Neural progenitor cell (in vitro differentiated cells): ENCODE data around the gene EIF1. TPM values are rescaled to one million over a fixed set of nuclear protein-coding genes. Genes with fewer than 3 reads are reported as not detected.
A peak's percentile ranks its signal among the peaks of the same experiment; 100 is the strongest.

Experiments
- DNase-seq: peaks from one replicate; pipeline ENCODE4 v3.0.0-alpha.2; 2016; ENCODE audit warnings: low spot score
- H2AFZ ChIP-seq: fragments of 200-600 bp; sonication (generic); replicated peaks from 2 replicates; pipeline ENCODE4 v1.6.1; 2016; ENCODE audit warnings: antibody characterized with exemption
- H3F3A ChIP-seq: fragments of 200-600 bp; sonication (generic); 2 replicates; pipeline ENCODE4 v1.6.1; 2016; ENCODE audit warnings: antibody characterized with exemption, low read depth
- H3K27ac ChIP-seq: fragments of 200-600 bp; sonication (generic); 2 replicates; pipeline ENCODE4 v1.5.1; 2016; ENCODE audit warnings: mild to moderate bottlenecking
- H3K27me3 ChIP-seq: fragments of 200-600 bp; sonication (generic); 2 replicates; pipeline ENCODE4 v1.6.1; 2016; ENCODE audit warnings: mild to moderate bottlenecking, moderate library complexity
- H3K36me3 ChIP-seq: fragments of 200-600 bp; sonication (generic); 2 replicates; pipeline ENCODE4 v1.5.1; 2016
- H3K4me1 ChIP-seq: fragments of 200-600 bp; sonication (generic); 2 replicates; pipeline ENCODE4 v1.6.1; 2016; ENCODE audit warnings: mixed run types
- H3K4me2 ChIP-seq: fragments of 200-600 bp; sonication (generic); 2 replicates; pipeline ENCODE4 v1.6.1; 2016
- H3K4me3 ChIP-seq: fragments of 200-600 bp; sonication (generic); 2 replicates; pipeline ENCODE4 v1.5.1; 2016
- H3K79me2 ChIP-seq: fragments of 200-600 bp; sonication (generic); 2 replicates; pipeline ENCODE4 v1.6.1; 2016; ENCODE audit warnings: low read depth
- H3K9ac ChIP-seq: fragments of 200-600 bp; sonication (generic); 2 replicates; pipeline ENCODE4 v1.6.1; 2016
- H3K9me3 ChIP-seq: fragments of 200-600 bp; sonication (generic); 2 replicates; pipeline ENCODE4 v1.5.1; 2016; ENCODE audit warnings: low read depth
- H4K20me1 ChIP-seq: fragments of 200-600 bp; sonication (generic); 2 replicates; pipeline ENCODE4 v1.6.1; 2016; ENCODE audit warnings: low read depth
- H3K27ac Mint-ChIP-seq: 3 replicates; pipeline ENCODE4 v1.8.0; 2021; ENCODE audit warnings: mixed read lengths
- H3K27me3 Mint-ChIP-seq: 2 replicates; pipeline ENCODE4 v1.8.0; 2022; ENCODE audit warnings: low read depth, mild to moderate bottlenecking, inconsistent platforms, moderate library complexity, mixed read lengths; ENCODE audit not compliant: insufficient read depth
- H3K36me3 Mint-ChIP-seq: 3 replicates; pipeline ENCODE4 v1.8.0; 2021; ENCODE audit warnings: mixed read lengths
- H3K4me1 Mint-ChIP-seq: 3 replicates; pipeline ENCODE4 v1.8.0; 2021; ENCODE audit warnings: mixed read lengths
- H3K4me3 Mint-ChIP-seq: 3 replicates; pipeline ENCODE4 v1.8.0; 2021; ENCODE audit warnings: mild to moderate bottlenecking, moderate library complexity, mixed read lengths
- H3K9me3 Mint-ChIP-seq: 3 replicates; pipeline ENCODE4 v1.8.0; 2020; ENCODE audit warnings: mixed read lengths
- EZH2 ChIP-seq: fragments of 200-600 bp; sonication (generic); IDR thresholded peaks from 2 replicates; pipeline ENCODE4 v1.6.1; 2017; ENCODE audit warnings: antibody characterized with exemption, mild to moderate bottlenecking, moderate library complexity
- EZH2phosphoT487 ChIP-seq: fragments of 200-600 bp; sonication (generic); IDR thresholded peaks from 2 replicates; pipeline ENCODE4 v1.6.1; 2017; ENCODE audit warnings: antibody characterized with exemption
- total RNA-seq: library from RNA; depleted of rRNA; stranded (reverse); fragments of >200 nt; gene quantifications from 2 replicates; pipeline ENCODE4 v1.2.3, GENCODE V29; 2015; ENCODE audit warnings: low replicate concordance
- TF ChIP-seq, protein P1 (sequence below): fragments of 200-600 bp; sonication (generic); IDR thresholded peaks from 2 replicates; pipeline ENCODE4 v1.5.1; 2017; ENCODE audit warnings: antibody characterized with exemption, mild to moderate bottlenecking

Gene EIF1
- total RNA-seq, 1 donor from 2014 or later: 91.4 TPM

DNA sequence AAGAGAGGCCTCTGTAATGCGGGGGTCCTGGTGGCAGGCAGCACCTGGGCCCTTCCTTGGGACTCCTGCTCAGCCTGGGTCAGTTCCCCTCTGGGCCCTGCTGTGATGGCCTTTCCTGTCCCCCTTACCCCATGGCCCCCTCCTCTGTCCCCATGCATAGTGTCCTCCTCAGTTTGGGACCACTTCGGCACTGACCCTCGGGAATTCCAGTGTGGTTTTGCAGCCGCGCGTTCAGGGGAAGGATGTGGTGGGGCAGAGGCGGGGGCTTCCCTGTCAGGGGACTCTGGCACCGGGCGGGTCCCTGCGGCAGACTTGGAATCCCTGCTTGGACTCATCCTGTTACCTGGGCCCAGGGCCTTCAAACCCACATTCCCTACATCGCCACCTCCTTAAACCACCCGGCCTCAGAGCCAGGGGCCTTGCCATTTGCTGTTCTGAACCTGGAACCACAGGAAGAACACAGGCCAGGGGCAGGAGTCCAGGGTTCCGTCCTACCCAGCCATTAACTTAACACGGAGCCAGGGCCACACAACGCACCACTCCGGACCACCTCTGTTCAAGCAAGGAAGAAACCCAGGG, 31.4 kb upstream of the EIF1 start:
- peak overlapping the region; percentile 74 for H3K27ac Mint-ChIP-seq
- DNase-seq: no peak

DNA sequence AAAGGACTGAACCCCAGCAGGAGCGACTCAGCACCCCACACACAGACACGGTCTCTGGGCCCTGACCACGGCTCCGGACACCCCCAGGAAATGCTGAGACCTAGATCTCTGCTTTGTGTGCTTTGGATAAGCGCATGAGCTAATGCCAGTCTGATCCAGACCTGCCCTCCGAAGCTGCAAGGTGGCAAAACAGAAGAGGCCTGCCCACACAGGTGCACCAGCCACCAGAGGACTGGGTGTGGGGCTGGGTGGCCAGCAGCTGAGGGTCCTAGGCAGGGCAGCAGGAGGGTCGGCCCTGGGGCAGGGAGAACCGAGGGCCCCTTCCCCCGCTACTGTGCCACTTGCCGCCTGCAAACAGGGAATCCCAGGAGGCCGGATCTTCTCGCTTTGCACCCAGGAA, 30.7 kb upstream of the EIF1 start:
- DNase-seq: no peak
- peak overlapping the region; percentile 74 for H3K27ac Mint-ChIP-seq
- H3K36me3 ChIP-seq: no peaks in the 10 kb centered on the region

More for the DNA sequence above, 31.4 kb upstream of the EIF1 start:
- Histone ChIP-seq H3K27ac (no peak overlapping the region), H4K20me1 (no peaks in the 10 kb centered on the region), H3K9ac (no peak overlapping the region), H3K27me3 (no peaks in the 10 kb centered on the region), H3K36me3 (no peaks in the 10 kb centered on the region), H3K4me2 (no peak overlapping the region), H3K4me3 (no peak overlapping the region), H2AFZ (no peak overlapping the region), H3K4me1 (peaks cover 13% of the 10 kb centered on the region), H3K79me2 (no peaks in the 10 kb centered on the region), H3K9me3 (no peaks in the 10 kb centered on the region), H3F3A (no peaks in the 10 kb centered on the region)
- Mint-ChIP-seq H3K4me3 (no peak overlapping the region), H3K36me3 (no peaks in the 10 kb centered on the region), H3K9me3 (no peaks in the 10 kb centered on the region), H3K27me3 (peaks cover 9% of the 10 kb centered on the region), H3K4me1 (peaks cover 5% of the 10 kb centered on the region)
- TF ChIP-seq EZH2phosphoT487: no peak
- TF ChIP-seq, protein P1, sequence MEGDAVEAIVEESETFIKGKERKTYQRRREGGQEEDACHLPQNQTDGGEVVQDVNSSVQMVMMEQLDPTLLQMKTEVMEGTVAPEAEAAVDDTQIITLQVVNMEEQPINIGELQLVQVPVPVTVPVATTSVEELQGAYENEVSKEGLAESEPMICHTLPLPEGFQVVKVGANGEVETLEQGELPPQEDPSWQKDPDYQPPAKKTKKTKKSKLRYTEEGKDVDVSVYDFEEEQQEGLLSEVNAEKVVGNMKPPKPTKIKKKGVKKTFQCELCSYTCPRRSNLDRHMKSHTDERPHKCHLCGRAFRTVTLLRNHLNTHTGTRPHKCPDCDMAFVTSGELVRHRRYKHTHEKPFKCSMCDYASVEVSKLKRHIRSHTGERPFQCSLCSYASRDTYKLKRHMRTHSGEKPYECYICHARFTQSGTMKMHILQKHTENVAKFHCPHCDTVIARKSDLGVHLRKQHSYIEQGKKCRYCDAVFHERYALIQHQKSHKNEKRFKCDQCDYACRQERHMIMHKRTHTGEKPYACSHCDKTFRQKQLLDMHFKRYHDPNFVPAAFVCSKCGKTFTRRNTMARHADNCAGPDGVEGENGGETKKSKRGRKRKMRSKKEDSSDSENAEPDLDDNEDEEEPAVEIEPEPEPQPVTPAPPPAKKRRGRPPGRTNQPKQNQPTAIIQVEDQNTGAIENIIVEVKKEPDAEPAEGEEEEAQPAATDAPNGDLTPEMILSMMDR: no peak
- TF ChIP-seq EZH2: no peak

GRCh38 chr17:41658846-41659245, 29.8 kb upstream of the EIF1 start:
- no peak for TF ChIP-seq EZH2
- TF ChIP-seq, protein P1: no peak
- H3K27ac Mint-ChIP-seq: peak overlapping the region; percentile 82

More for the DNA sequence above, 30.7 kb upstream of the EIF1 start:
- Mint-ChIP-seq H3K27me3 (peaks cover 11% of the 10 kb centered on the region), H3K4me3 (no peak overlapping the region), H3K36me3 (no peaks in the 10 kb centered on the region), H3K4me1 (peaks cover 5% of the 10 kb centered on the region), H3K9me3 (no peaks in the 10 kb centered on the region)
- H3K4me2 ChIP-seq: no peak overlapping the region
- H3K79me2 ChIP-seq: no peaks in the 10 kb centered on the region
- H3K27me3 ChIP-seq: no peaks in the 10 kb centered on the region
- H4K20me1 ChIP-seq: no peaks in the 10 kb centered on the region
- no peaks in the 10 kb centered on the region for H3K9me3 ChIP-seq
- TF ChIP-seq, protein P1: no peak
- TF ChIP-seq EZH2phosphoT487 (no peak), EZH2 (no peak)
- no peak overlapping the region for H2AFZ ChIP-seq
- H3K4me1 ChIP-seq: peaks cover 13% of the 10 kb centered on the region
- H3K27ac ChIP-seq: no peak overlapping the region
- no peak overlapping the region for H3K9ac ChIP-seq
- no peak overlapping the region for H3K4me3 ChIP-seq
- no peaks in the 10 kb centered on the region for H3F3A ChIP-seq

More at GRCh38 chr17:41658846-41659245, 29.8 kb upstream of the EIF1 start:
- H3K36me3 ChIP-seq: no peaks in the 10 kb centered on the region
- no peak overlapping the region for H2AFZ ChIP-seq
- no peak overlapping the region for H3K4me3 Mint-ChIP-seq
- H3K79me2 ChIP-seq: no peaks in the 10 kb centered on the region
- no peak for DNase-seq
- no peaks in the 10 kb centered on the region for H4K20me1 ChIP-seq
- H3K4me1 ChIP-seq: peaks cover 13% of the 10 kb centered on the region
- H3K4me3 ChIP-seq: no peak overlapping the region
- peaks cover 2% of the 10 kb centered on the region for H3F3A ChIP-seq
- no peaks in the 10 kb centered on the region for H3K36me3 Mint-ChIP-seq
- H3K4me1 Mint-ChIP-seq: peaks cover 5% of the 10 kb centered on the region
- peaks cover 14% of the 10 kb centered on the region for H3K27me3 Mint-ChIP-seq
- no peak overlapping the region for H3K9ac ChIP-seq
- no peak overlapping the region for H3K4me2 ChIP-seq
- H3K9me3 ChIP-seq: no peaks in the 10 kb centered on the region
- H3K9me3 Mint-ChIP-seq: no peaks in the 10 kb centered on the region
- H3K27ac ChIP-seq: no peak overlapping the region
- H3K27me3 ChIP-seq: peaks cover 6% of the 10 kb centered on the region
